ENCODE measurements around the gene B3GAT1.

GRCh38 chr11:134404575-134405341 lies 7.3 kb downstream of the B3GAT1 start:
- TF ChIP-seq CTCF (IDR thresholded peaks at IDR 0.05): no peak
- TF ChIP-seq POLR2AphosphoS5 (IDR thresholded peaks at IDR 0.05; ENCODE audit: low read depth, low read length): no peak
